NCI-H1092 (cell line): ENCODE results near the gene PLCB1.

ENCODE experiments used
- DNase-seq: peaks from one replicate; lab custom pipeline; 2025; lab: John Stamatoyannopoulos, UW

Gene PLCB1

DNA sequence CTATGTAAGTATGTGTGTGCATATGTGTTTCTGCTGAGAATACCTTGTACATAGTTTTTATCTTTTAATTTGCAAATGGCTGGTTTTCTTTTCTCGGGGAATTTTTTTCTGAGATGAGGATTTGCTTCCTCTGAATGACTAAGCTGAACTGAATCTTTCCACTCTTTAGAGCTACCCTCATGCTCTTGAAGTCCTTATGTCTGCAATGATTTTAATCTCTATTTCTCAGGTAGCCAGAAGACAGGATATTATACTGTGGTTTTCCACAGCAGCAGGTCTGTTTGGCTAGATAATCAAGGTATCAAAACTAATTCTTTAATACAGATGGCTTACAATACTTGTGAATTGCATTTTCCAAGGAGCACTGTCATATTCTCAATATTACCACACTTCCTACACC lies 114.7 kb downstream of the PLCB1 start:
- no peak for DNase-seq

- no peak for DNase-seq
Measured at GRCh38 chr20:8248051-8248450, 116.0 kb downstream of the PLCB1 start.

DNA sequence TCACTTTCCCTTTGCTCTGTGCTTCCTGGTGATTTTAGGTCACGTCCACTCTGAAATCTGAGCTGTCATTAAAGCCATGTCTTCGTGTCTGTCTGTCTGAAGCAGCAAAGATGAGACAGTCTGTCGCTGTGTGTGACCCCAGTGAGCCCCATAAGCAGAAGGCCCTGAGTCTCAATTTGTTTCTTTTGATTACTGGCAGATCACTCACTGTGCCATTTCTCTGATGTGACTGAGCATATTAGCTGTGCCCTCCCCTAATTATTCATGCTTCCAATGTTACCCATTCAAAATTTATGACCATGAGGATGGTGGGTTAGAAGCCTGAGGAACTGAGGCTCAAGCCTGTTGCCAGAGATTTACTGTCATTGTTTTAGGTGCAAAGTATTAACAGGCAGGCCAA lies 117.6 kb downstream of the PLCB1 start:
- DNase-seq, result no peak

DNA sequence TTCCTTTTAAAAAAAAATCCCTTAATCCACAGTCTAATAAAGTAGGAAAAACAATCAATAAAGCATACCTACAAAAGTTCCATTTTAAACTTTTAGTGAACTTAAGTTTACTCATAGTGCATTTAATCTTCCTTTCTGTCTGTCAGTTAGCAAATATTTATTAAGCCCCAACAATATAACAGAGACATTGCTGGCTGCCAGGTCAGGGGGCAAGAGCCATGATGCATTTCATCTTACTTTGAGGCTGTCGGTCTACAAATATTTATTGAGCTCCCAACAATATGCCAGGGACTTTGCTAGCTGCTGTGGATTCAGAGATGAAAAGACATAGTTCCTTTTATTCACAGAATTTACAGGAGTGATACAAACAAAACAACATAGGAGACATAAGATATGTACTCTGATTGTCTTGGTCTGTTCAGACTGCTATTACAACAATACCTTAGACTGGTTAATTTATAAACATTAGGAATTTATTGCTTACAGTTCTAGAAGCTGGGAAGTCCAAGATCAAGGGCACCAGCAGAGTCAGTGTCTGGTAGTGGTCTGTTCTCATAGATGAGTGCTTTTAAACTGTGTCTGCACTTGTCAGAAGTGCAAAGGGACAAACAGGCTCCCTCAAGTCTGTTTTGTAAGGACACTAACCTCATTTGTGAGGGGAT lies 118.6 kb downstream of the PLCB1 start:
- DNase-seq, result no peak

DNA sequence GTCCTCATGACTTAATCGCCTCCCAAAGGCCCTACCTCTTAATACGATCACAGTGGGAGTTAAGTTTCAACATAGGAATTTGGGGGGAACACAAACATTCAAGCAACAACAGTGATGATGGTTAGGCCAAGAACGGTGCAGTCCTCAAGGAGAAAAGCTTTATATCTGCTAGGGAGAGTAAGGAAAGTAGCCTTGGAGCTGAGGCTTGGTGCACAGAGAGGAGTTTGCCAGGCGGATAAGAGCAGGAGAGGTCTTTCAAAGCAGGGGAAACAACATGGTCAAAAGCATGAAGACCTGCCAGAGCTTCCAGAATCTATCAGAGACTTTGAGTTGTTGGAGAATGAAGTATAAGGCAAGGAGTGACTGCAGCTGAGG lies 119.1 kb downstream of the PLCB1 start:
- no peak for DNase-seq

GRCh38 chr20:8254911-8255582 lies 123.0 kb downstream of the PLCB1 start:
- no peak for DNase-seq

DNA sequence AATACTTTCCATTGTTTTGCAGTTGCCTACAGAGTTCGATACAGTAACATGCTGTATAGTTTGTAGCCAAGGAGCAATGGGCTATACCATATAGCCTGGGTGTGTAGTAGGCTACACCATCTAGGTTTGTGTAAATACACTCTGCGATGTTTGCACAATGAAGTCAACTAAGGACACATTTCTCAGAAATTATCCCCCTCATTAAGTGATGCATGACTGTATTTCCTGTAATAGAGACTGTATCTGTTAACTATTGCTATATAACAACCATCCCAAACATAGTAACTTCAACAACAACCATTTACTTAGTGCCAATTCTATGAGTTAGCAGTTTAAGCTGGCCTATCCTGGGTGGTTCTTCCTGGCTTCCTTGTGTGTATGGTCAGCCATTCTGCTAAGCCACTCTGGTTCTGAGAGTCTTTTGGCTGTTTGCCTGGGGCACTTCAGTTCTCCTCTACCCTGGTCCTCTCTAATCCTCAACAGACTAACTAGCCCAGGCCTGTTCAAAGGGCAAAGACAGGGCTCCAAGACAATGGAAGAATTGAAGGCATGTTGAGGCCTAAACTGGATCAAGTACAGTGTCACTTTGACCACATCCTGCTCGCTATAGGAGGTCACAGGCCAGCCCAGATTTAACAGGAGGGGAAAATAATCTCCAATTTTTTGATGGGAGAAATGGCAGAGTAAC lies 124.0 kb downstream of the PLCB1 start:
- DNase-seq, result no peak

DNA sequence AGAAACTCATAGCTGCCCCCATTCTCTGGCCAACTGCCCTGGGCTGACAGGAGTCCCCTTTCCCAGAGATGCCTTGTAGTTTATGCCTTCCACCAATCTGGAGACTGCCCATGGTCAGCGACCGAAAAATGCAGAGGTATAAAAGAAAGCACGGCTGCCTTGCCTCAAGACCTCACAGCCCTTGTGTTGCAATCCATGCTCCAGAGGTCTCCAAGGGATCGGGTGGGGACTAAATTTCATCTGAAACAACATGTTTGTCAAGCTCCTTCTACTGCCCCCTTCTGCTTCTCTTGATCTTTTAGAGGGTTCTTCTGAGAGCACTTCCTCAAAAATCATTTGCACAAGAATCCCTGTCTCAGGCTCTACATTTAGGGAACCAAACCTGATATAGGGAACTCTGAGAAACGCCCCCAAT lies 128.8 kb downstream of the PLCB1 start:
- no peak for DNase-seq

- DNase-seq, result no peak
Measured at GRCh38 chr20:8262721-8263120, 130.7 kb downstream of the PLCB1 start.

DNA sequence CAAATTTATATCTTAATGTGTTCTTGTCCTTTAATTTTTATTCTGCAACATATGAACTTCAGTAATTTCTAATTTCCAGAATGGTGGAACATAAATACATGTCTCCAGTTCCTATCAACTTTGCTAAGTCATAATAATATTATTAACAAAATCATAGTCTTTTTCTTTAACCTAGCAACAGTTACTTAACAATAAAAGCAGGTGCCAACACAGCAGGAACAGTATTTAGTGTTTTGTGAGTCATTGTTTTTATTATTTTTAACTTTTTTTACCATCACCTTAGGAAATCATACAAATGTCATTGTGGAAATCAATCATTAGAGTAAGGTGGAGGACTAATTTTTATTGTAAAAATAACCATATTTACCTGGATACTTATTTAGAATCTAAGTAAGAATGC lies 133.5 kb downstream of the PLCB1 start:
- no peak for DNase-seq

- peak; percentile 85 for DNase-seq
Measured at GRCh38 chr20:8267009-8267408, 134.9 kb downstream of the PLCB1 start.

DNA sequence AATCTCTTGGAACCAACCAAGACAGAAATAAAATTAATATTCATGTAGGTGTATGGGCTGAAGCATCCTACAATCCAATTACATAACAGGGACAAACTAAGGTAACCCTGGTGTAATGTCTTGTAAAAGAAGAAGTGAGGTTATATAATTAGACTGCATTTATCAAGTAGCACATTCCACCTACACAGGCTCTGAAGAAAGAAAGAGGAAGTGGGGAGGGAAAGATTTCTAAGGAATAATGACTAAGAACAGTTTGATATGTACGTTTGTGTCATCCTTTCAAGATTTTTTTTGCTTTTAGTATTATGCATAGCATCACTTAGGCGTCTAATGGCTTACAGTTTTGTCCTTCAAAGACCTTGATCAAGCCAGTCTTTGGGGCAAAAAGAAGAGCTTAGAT lies 139.7 kb downstream of the PLCB1 start:
- no peak for DNase-seq

- DNase-seq, result no peak
Measured at GRCh38 chr20:8272766-8273165, 140.7 kb downstream of the PLCB1 start.

DNA sequence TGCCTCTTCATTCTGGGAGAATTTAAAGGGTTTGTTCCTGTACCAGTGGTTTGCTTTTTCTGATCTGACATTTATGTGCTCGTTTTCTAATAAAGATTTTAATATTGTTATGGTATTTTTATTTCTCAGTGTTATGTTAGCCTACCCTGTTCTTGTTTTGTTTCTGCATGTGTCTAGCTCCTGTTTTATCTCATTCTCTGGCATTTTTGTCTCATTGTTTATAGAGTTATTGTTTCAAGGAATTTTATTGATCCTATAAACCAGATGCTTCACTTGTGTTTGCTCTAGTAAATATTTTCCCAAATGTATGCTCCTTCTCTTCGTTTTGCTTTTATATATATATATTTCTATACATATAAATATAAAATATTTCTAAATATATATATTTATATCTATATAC lies 152.8 kb downstream of the PLCB1 start:
- DNase-seq, result no peak

DNA sequence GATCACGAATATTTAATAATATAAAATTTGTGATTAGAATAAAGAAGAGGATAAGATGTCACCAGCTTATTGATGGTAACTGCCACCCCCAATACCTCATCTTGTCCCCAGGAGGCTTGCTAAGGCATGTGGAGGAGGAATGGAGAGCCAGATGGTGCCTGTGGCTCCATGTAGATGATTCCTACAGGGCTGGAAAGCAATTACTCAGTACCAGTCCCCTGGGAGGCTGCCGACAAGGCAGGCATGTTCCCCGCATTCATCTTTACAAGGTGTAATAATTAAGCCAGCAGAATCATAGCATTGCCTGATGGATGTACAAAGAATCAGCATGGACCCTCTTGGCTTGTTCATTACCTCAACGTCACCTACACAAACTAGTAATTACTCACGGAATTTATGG lies 155.3 kb downstream of the PLCB1 start:
- DNase-seq, result no peak

GRCh38 chr20:8291200-8291599 lies 159.1 kb downstream of the PLCB1 start:
- no peak for DNase-seq

- no peak for DNase-seq
Measured at GRCh38 chr20:8291873-8292272, 159.8 kb downstream of the PLCB1 start.

DNA sequence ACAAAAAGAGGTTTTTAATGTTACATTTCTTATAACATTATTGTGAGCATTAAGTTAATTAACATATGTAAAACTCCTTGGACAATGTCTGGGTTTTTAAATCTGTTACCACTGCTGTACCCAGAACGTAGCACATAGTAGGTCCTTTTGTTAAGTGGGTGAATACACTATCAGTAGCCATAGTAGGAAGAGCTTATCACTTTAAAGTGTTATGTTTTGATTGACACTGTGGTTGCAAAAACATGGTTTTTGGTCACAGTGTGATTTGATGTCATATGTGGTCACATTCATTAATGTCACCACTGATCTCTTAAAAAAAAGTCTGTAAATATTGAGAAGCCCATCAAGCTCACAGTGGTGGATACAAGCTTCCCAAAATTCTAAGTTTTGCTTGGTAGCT lies 160.7 kb downstream of the PLCB1 start:
- DNase-seq, result no peak

DNA sequence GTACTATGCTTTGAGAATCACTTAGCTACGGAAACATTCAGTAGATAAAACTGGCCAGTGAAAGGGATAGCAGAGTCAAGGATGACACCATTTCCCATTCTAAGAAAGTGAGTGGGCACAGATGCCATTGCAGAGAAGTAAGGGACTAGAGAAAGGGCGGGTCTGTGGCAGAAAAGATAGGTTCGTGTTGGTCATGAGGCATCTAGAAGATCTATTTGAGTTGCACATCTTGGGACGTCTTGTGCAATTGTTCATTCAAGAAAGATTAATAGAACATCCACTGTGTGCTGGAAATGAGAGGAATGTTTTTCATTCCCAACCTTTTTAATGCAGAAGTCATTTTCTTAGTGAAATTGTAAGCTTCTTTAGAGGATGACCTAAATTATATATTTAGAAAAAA lies 161.7 kb downstream of the PLCB1 start:
- no peak for DNase-seq

- no peak for DNase-seq
Measured at GRCh38 chr20:8296536-8296935, 164.5 kb downstream of the PLCB1 start.

GRCh38 chr20:8298426-8299043 lies 166.5 kb downstream of the PLCB1 start:
- no peak for DNase-seq

GRCh38 chr20:8299921-8300320 lies 167.9 kb downstream of the PLCB1 start:
- DNase-seq, result no peak

DNA sequence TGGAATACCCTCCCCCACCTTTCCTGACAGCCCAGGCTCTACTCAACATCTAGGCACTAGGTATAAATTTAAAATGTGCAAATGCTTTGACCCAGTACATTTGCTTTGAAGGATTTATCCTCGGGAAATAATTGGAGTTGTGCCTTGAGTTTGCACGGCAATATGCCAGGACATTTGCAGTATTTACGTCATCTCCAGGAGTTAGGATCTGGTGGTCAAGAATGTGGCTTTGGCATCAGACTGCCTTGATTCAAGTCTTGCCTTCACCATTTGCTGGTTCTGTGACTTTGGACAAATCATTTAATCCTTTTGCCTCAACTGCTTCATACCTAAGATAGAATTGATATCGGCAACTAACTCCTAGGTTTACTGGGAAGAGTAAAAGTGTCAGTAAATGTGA lies 169.6 kb downstream of the PLCB1 start:
- no peak for DNase-seq
